HEK293 (cell line): ENCODE measurements around the gene LYPD6B.

ENCODE experiments used
- GFI1B ChIP-seq: fragments of 450-650 bp; formaldehyde crosslinking; IDR thresholded peaks from 2 replicates; pipeline ENCODE4 v1.5.1; 2016; ENCODE audit warnings: missing biosample characterization, missing genetic modification characterization
- ZFP3 ChIP-seq: fragments of 450-650 bp; formaldehyde crosslinking; IDR thresholded peaks from 2 replicates; pipeline ENCODE4 v1.5.1; 2016; ENCODE audit warnings: low read depth, missing biosample characterization, missing genetic modification characterization
- ZNF18 ChIP-seq: fragments of 450-650 bp; formaldehyde crosslinking; IDR thresholded peaks from 2 replicates; pipeline ENCODE4 v1.5.1; 2016; ENCODE audit warnings: missing biosample characterization, missing genetic modification characterization
- ZNF324 ChIP-seq: fragments of 450-650 bp; formaldehyde crosslinking; IDR thresholded peaks from 2 replicates; pipeline ENCODE4 v1.5.1; 2016; ENCODE audit warnings: missing biosample characterization, missing genetic modification characterization
- ZNF558 ChIP-seq: fragments of 450-650 bp; formaldehyde crosslinking; IDR thresholded peaks from 2 replicates; pipeline ENCODE4 v1.5.1; 2016; ENCODE audit warnings: missing biosample characterization, missing genetic modification characterization
- ZNF561 ChIP-seq: fragments of 450-650 bp; IDR thresholded peaks from 2 replicates; pipeline ENCODE4 v1.5.1; 2018; ENCODE audit warnings: missing biosample characterization, missing genetic modification characterization, borderline replicate concordance
- ZNF768 ChIP-seq: fragments of 450-650 bp; formaldehyde crosslinking; IDR thresholded peaks from 2 replicates; pipeline ENCODE4 v1.5.1; 2018; ENCODE audit warnings: missing biosample characterization, mild to moderate bottlenecking, missing genetic modification characterization
- TF ChIP-seq, protein P1 (sequence below): fragments of 450-650 bp; formaldehyde crosslinking; IDR thresholded peaks from 2 replicates; pipeline ENCODE4 v1.5.1; 2016; ENCODE audit warnings: missing biosample characterization, missing genetic modification characterization
- TF ChIP-seq, protein P2 (sequence below): fragments of 450-650 bp; formaldehyde crosslinking; IDR thresholded peaks from 2 replicates; pipeline ENCODE4 v1.5.1; 2016; ENCODE audit warnings: missing biosample characterization, missing genetic modification characterization
- TF ChIP-seq, protein P3 (sequence below): fragments of 450-650 bp; formaldehyde crosslinking; IDR thresholded peaks from 2 replicates; pipeline ENCODE4 v1.5.1; 2016; ENCODE audit warnings: missing biosample characterization, missing genetic modification characterization

- TF ChIP-seq GFI1B (tag by site-specific recombination): no peak
- TF ChIP-seq ZNF558 (tag by site-specific recombination): no peak
- TF ChIP-seq, protein P1, sequence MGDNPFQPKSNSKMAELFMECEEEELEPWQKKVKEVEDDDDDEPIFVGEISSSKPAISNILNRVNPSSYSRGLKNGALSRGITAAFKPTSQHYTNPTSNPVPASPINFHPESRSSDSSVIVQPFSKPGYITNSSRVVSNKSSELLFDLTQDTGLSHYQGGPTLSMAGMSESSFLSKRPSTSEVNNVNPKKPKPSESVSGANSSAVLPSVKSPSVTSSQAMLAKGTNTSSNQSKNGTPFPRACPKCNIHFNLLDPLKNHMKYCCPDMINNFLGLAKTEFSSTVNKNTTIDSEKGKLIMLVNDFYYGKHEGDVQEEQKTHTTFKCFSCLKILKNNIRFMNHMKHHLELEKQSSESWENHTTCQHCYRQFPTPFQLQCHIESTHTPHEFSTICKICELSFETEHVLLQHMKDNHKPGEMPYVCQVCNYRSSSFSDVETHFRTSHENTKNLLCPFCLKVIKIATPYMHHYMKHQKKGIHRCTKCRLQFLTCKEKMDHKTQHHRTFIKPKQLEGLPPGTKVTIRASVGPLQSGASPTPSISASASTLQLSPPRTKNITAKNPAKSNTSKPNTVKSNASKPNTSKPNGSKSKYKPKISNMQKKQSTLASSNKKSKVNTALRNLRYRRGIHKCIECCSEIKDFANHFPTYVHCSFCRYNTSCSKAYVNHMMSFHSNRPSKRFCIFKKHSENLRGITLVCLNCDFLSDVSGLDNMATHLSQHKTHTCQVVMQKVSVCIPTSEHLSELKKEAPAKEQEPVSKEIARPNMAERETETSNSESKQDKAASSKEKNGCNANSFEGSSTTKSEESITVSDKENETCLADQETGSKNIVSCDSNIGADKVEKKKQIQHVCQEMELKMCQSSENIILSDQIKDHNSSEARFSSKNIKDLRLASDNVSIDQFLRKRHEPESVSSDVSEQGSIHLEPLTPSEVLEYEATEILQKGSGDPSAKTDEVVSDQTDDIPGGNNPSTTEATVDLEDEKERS: no peak
- no peak for TF ChIP-seq ZFP3
- TF ChIP-seq ZNF324 (tag by site-specific recombination): no peak
- TF ChIP-seq, protein P2, sequence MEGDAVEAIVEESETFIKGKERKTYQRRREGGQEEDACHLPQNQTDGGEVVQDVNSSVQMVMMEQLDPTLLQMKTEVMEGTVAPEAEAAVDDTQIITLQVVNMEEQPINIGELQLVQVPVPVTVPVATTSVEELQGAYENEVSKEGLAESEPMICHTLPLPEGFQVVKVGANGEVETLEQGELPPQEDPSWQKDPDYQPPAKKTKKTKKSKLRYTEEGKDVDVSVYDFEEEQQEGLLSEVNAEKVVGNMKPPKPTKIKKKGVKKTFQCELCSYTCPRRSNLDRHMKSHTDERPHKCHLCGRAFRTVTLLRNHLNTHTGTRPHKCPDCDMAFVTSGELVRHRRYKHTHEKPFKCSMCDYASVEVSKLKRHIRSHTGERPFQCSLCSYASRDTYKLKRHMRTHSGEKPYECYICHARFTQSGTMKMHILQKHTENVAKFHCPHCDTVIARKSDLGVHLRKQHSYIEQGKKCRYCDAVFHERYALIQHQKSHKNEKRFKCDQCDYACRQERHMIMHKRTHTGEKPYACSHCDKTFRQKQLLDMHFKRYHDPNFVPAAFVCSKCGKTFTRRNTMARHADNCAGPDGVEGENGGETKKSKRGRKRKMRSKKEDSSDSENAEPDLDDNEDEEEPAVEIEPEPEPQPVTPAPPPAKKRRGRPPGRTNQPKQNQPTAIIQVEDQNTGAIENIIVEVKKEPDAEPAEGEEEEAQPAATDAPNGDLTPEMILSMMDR (tag by site-specific recombination): no peak
- TF ChIP-seq ZNF561 (tag by site-specific recombination): no peak
- TF ChIP-seq, protein P3, sequence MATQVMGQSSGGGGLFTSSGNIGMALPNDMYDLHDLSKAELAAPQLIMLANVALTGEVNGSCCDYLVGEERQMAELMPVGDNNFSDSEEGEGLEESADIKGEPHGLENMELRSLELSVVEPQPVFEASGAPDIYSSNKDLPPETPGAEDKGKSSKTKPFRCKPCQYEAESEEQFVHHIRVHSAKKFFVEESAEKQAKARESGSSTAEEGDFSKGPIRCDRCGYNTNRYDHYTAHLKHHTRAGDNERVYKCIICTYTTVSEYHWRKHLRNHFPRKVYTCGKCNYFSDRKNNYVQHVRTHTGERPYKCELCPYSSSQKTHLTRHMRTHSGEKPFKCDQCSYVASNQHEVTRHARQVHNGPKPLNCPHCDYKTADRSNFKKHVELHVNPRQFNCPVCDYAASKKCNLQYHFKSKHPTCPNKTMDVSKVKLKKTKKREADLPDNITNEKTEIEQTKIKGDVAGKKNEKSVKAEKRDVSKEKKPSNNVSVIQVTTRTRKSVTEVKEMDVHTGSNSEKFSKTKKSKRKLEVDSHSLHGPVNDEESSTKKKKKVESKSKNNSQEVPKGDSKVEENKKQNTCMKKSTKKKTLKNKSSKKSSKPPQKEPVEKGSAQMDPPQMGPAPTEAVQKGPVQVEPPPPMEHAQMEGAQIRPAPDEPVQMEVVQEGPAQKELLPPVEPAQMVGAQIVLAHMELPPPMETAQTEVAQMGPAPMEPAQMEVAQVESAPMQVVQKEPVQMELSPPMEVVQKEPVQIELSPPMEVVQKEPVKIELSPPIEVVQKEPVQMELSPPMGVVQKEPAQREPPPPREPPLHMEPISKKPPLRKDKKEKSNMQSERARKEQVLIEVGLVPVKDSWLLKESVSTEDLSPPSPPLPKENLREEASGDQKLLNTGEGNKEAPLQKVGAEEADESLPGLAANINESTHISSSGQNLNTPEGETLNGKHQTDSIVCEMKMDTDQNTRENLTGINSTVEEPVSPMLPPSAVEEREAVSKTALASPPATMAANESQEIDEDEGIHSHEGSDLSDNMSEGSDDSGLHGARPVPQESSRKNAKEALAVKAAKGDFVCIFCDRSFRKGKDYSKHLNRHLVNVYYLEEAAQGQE: no peak
- no peak for TF ChIP-seq ZNF18 (tag by site-specific recombination)
- TF ChIP-seq ZNF768 (tag by site-specific recombination): no peak
These were observed 183.4 kb downstream of the LYPD6B start for GRCh38 chr2:149221898-149222297.
